Measurements from ENCODE around the gene RYK. TPM values are rescaled to one million over a fixed set of nuclear protein-coding genes. Genes with fewer than 3 reads are reported as not detected.
"Not testable (repeated sequence)": the region's sequence is repeated elsewhere in the genome, so short reads cannot be mapped to it uniquely, and the experiment has no call there.

RYK gene
- total RNA-seq, 2 donors from 2014 or later: 46.2 to 61.0 TPM

- Histone ChIP-seq H3K27me3 (no peaks in the 10 kb centered on the region), H3K9me3 (no peaks in the 10 kb centered on the region), H3K36me3 (no peaks in the 10 kb centered on the region), H3K4me1 (peaks cover 0 to 35% of the 10 kb centered on the region in 2 donors), H3K27ac (no peak overlapping the region), H3K4me3 (no peak overlapping the region)
- no peak for TF ChIP-seq CTCF (IDR thresholded peaks at IDR 0.05)
- no peak for DNase-seq (ENCODE audit: low spot score)
These were observed 22.6 kb downstream of the RYK start for GRCh38 chr3:134228035-134228434.

DNA sequence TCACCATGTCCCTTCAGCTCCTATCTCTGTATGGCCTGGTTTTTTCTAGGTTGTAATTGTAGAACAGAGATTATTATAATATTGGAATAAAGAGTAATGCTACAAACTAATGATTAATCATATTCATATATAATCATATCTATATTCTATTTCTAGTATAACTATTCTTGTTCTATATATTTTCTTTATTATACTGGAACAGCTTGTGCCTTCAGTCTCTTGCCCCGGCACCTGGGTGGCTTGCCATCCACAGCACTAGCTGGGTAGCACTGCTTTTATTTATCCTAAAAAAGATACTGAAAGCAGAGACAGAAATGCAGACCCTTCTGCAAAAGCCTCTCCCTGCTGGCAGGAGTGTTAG, 25.9 kb downstream of the RYK start:
- H3K9me3 ChIP-seq; DNase-seq (ENCODE audit: low spot score); H3K4me3 ChIP-seq; H3K27ac ChIP-seq; H3K27me3 ChIP-seq: not testable (repeated sequence)
- peaks cover 0 to 24% of the 10 kb centered on the region in 2 donors for H3K4me1 ChIP-seq
- H3K36me3 ChIP-seq: peaks cover 14% of the 10 kb centered on the region

- Histone ChIP-seq H3K4me3 (no peak overlapping the region), H3K36me3 (peaks cover 14% of the 10 kb centered on the region), H3K4me1 (peaks cover 0 to 23% of the 10 kb centered on the region in 2 donors), H3K27ac (no peak overlapping the region), H3K27me3 (no peaks in the 10 kb centered on the region), H3K9me3 (no peaks in the 10 kb centered on the region)
- TF ChIP-seq CTCF (IDR thresholded peaks at IDR 0.05): no peak
- DNase-seq (ENCODE audit: low spot score): no peak
These were observed 27.8 kb downstream of the RYK start for GRCh38 chr3:134222835-134223234.

GRCh38 chr3:134216851-134217250, 33.8 kb downstream of the RYK start:
- H3K9me3 ChIP-seq: no peaks in the 10 kb centered on the region
- TF ChIP-seq CTCF (IDR thresholded peaks at IDR 0.05): no peak
- peaks cover 7% of the 10 kb centered on the region for H3K36me3 ChIP-seq
- DNase-seq (ENCODE audit: low spot score): no peak
- no peak overlapping the region for H3K4me3 ChIP-seq
- H3K4me1 ChIP-seq: peaks cover 0 to 19% of the 10 kb centered on the region in 2 donors
- no peaks in the 10 kb centered on the region for H3K27me3 ChIP-seq
- H3K27ac ChIP-seq: no peak overlapping the region

DNA sequence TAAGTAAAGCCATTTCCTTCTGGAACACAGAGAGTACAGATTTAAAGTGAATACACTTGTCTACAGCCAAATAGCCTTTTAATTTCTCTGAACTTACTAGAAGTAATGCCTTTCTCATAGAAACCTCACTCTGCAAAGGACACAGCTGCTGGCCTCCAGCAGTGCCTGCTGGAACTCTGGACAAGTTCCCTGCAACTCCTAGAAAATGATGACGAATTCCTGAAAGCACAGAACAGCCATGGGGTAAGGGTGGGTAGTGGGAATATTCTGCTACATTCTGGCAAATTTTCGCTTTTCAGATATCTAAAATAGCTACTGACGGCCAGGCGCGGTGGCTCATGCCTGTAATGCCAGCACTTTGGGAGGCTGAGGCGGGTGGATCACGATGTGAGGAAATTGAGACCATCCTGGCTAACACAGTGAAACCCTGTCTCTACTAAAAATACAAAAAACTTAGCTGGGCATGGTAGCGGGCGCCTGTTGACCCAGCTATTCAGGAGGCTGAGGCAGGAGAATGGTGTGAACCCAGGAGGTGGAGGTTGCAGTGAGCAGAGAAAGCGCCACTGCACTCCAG, 34.4 kb downstream of the RYK start:
- no peak for DNase-seq (ENCODE audit: low spot score)
- Histone ChIP-seq H3K27ac (no peak overlapping the region), H3K36me3 (peaks cover 2% of the 10 kb centered on the region), H3K27me3 (no peaks in the 10 kb centered on the region), H3K4me3 (no peak overlapping the region), H3K9me3 (no peaks in the 10 kb centered on the region), H3K4me1 (peaks cover 0 to 24% of the 10 kb centered on the region in 2 donors)
- TF ChIP-seq CTCF (IDR thresholded peaks at IDR 0.05): no peak

- Histone ChIP-seq H3K9me3 (no peaks in the 10 kb centered on the region), H3K4me3 (no peak overlapping the region), H3K4me1 (peaks cover 0 to 25% of the 10 kb centered on the region in 2 donors), H3K36me3 (peaks cover 11% of the 10 kb centered on the region), H3K27ac (no peak overlapping the region), H3K27me3 (no peaks in the 10 kb centered on the region)
- no peak for DNase-seq (ENCODE audit: low spot score)
- TF ChIP-seq CTCF (IDR thresholded peaks at IDR 0.05): no peak
These were observed 36.4 kb downstream of the RYK start for GRCh38 chr3:134214239-134214638.
